ENCODE results near the gene MPG. TPM values are rescaled to one million over a fixed set of nuclear protein-coding genes. Genes with fewer than 3 reads are reported as not detected.

Gene MPG
- total RNA-seq, 2 experiments from 2014 or later: 58.1 to 119 TPM

DNA sequence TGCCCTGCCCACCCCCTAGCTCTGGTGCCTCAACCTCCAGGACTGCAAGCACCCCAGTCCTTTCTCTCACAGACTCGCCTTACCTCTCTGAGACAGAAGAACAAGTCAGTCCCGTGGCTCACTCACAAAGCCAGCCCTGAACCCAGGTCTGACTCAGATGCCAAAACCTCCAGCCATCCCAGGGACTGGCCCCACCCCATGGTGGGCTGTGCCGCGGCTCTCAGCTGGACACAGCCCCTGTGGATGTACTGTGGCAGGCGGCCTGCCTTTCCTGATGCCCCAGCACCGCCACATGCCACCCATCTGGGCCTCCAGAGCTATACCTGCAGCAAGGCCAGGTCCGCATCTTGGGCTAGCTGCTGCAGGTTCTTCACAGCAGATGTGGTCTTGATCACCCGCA, 19.8 kb downstream of the MPG start:
- Histone ChIP-seq H3K4me3 (ENCODE audit: low read depth, low read length, poor library complexity, severe bottlenecking) (no peak overlapping the region), H3K36me3 (ENCODE audit: insufficient read depth, low read length) (peaks cover 15% of the 10 kb centered on the region; the same call in 1 of the 2 replicates), H3K4me1 (ENCODE audit: insufficient read depth, low read length, poor library complexity, severe bottlenecking) (no peaks in the 10 kb centered on the region), H3K9me3 (ENCODE audit: low read length) (no peaks in the 10 kb centered on the region), H4K20me1 (ENCODE audit: insufficient read depth, low read length) (no peaks in the 10 kb centered on the region), H2AFZ (ENCODE audit: low read length) (no peak overlapping the region), H3K79me2 (ENCODE audit: insufficient read depth, low read depth, low read length) (no peaks in the 10 kb centered on the region), H3K4me2 (ENCODE audit: low read length) (no peak overlapping the region), H3K9me2 (ENCODE audit: insufficient read depth, low read length) (no peaks in the 10 kb centered on the region), H3K27ac (ENCODE audit: low read depth, low read length, poor library complexity, severe bottlenecking) (no peak overlapping the region)
- POLR2A ChIA-PET: no interaction called here
- intact Hi-C loops (cut with micrococcal nuclease; ENCODE audit: unreplicated experiment): loop anchor here (1.0 kb wide), 1 partner anchor 33 kb away; no protein-coding TSS in a partner anchor
- BruUV-seq (replicated peaks): no TSS peak
- no peak for DNase-seq (ENCODE audit: low spot score)
- TF ChIP-seq EZH2phosphoT487 (IDR thresholded peaks at IDR 0.05; ENCODE audit: borderline replicate concordance, low read depth, low read length) (no peak), CTCF (conservative IDR thresholded peaks at IDR 0.05; ENCODE audit: low read length) (no peak)
- CTCF ChIA-PET (ENCODE audit: unreplicated experiment): interaction anchor here (0.6 to 2.1 kb wide), 2 partner anchors 32 to 251 kb away, joined by 4 to 9 read pairs; no protein-coding TSS in a partner anchor

- Histone ChIP-seq H4K20me1 (ENCODE audit: insufficient read depth, low read length) (no peaks in the 10 kb centered on the region), H3K4me3 (ENCODE audit: low read depth, low read length, poor library complexity, severe bottlenecking) (no peak overlapping the region), H3K9me3 (ENCODE audit: low read length) (no peaks in the 10 kb centered on the region), H3K4me2 (ENCODE audit: low read length) (no peak overlapping the region), H2AFZ (ENCODE audit: low read length) (no peak overlapping the region), H3K36me3 (ENCODE audit: insufficient read depth, low read length) (peaks cover 26% of the 10 kb centered on the region; the same call in 1 of the 2 replicates), H3K4me1 (ENCODE audit: insufficient read depth, low read length, poor library complexity, severe bottlenecking) (no peaks in the 10 kb centered on the region), H3K27ac (ENCODE audit: low read depth, low read length, poor library complexity, severe bottlenecking) (no peak overlapping the region), H3K79me2 (ENCODE audit: insufficient read depth, low read depth, low read length) (no peaks in the 10 kb centered on the region), H3K9me2 (ENCODE audit: insufficient read depth, low read length) (no peaks in the 10 kb centered on the region)
- TF ChIP-seq CTCF (conservative IDR thresholded peaks at IDR 0.05; ENCODE audit: low read length) (no peak), EZH2phosphoT487 (IDR thresholded peaks at IDR 0.05; ENCODE audit: borderline replicate concordance, low read depth, low read length) (no peak)
- BruUV-seq (replicated peaks): no TSS peak
- POLR2A ChIA-PET: no interaction called here
- intact Hi-C loops (cut with micrococcal nuclease; ENCODE audit: unreplicated experiment): no loop called here
- no peak for DNase-seq (ENCODE audit: low spot score)
- CTCF ChIA-PET (ENCODE audit: unreplicated experiment): no interaction called here
Measured at GRCh38 chr16:100989-101388, 23.0 kb downstream of the MPG start.

DNA sequence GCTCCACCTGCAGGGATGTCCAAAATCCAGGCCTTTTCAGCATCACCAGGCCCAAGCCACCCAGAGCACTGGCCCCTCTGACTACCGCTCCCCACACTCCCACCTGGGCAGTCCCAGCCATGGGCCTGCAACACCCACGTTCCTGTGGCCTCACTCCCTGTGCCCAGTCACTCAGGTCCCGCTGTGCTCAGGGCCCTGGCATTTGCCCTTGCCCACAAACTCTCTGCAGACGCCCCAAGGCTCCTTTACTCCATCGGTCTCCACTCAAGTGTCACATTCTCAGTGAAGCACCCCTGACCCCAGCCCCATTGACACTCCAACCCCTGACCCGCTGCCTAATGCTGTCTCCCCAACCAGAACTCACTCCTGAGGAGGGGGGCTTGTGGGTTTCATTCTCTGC, 23.6 kb downstream of the MPG start:
- no peak overlapping the region for H3K4me3 ChIP-seq (ENCODE audit: low read depth, low read length, poor library complexity, severe bottlenecking)
- BruUV-seq (replicated peaks): no TSS peak
- no peak overlapping the region for H3K4me2 ChIP-seq (ENCODE audit: low read length)
- CTCF ChIA-PET (ENCODE audit: unreplicated experiment): no interaction called here
- POLR2A ChIA-PET: no interaction called here
- no peak for TF ChIP-seq CTCF (conservative IDR thresholded peaks at IDR 0.05; ENCODE audit: low read length)
- TF ChIP-seq EZH2phosphoT487 (IDR thresholded peaks at IDR 0.05; ENCODE audit: borderline replicate concordance, low read depth, low read length): no peak
- H3K79me2 ChIP-seq (ENCODE audit: insufficient read depth, low read depth, low read length): no peaks in the 10 kb centered on the region
- no peaks in the 10 kb centered on the region for H4K20me1 ChIP-seq (ENCODE audit: insufficient read depth, low read length)
- no peaks in the 10 kb centered on the region for H3K4me1 ChIP-seq (ENCODE audit: insufficient read depth, low read length, poor library complexity, severe bottlenecking)
- intact Hi-C loops (cut with micrococcal nuclease; ENCODE audit: unreplicated experiment): no loop called here
- H3K27ac ChIP-seq (ENCODE audit: low read depth, low read length, poor library complexity, severe bottlenecking): no peak overlapping the region
- H3K9me3 ChIP-seq (ENCODE audit: low read length): no peaks in the 10 kb centered on the region
- no peaks in the 10 kb centered on the region for H3K9me2 ChIP-seq (ENCODE audit: insufficient read depth, low read length)
- H3K36me3 ChIP-seq (ENCODE audit: insufficient read depth, low read length): peaks cover 27% of the 10 kb centered on the region; the same call in 1 of the 2 replicates
- DNase-seq (ENCODE audit: low spot score): no peak
- H2AFZ ChIP-seq (ENCODE audit: low read length): no peak overlapping the region
